AG04450 (cell line): ENCODE results near the gene TNS3. TPM values are rescaled to one million over a fixed set of nuclear protein-coding genes. Genes with fewer than 3 reads are reported as not detected.

Experiments used
- CTCF ChIA-PET: fragments of 300-600, 350-600 bp; formaldehyde crosslinking; extraction: SDS; loops from one replicate; lab custom pipeline; 2022; ENCODE audit warnings: antibody characterized with exemption, inconsistent platforms; lab: Charles Lee
- POLR2A ChIA-PET: fragments of 350-600 bp; formaldehyde crosslinking; extraction: SDS; loops from one replicate; lab custom pipeline; 2021; ENCODE audit warnings: antibody characterized with exemption, inconsistent platforms; lab: Yijun Ruan, JAX
- DNase-seq: peaks from one replicate; pipeline ENCODE4 v3.0.0-alpha.2; 2011; ENCODE audit warnings: low read depth, low spot score
- H3K27ac ChIP-seq: one replicate; pipeline ENCODE4 v1.5.1; 2012; ENCODE audit warnings: low read depth, low read length, control low read depth
- H3K27me3 ChIP-seq: one replicate; pipeline ENCODE4 v1.6.0; 2012; ENCODE audit warnings: low read length; ENCODE audit not compliant: control insufficient read depth, insufficient read depth
- H3K4me3 ChIP-seq: 2 replicates; pipeline ENCODE4 v1.5.1; 2011; ENCODE audit warnings: mild to moderate bottlenecking, low read depth, low read length, control low read depth
- H3K9me3 ChIP-seq: 2 replicates; pipeline ENCODE4 v1.5.1; 2012; ENCODE audit warnings: low read length; ENCODE audit not compliant: control insufficient read depth, insufficient read depth
- CTCF ChIP-seq: IDR thresholded peaks from 2 replicates; pipeline ENCODE4 v1.5.1; 2011; ENCODE audit warnings: low read depth, low read length, control low read depth, inconsistent platforms
- polyA plus RNA-seq: library from polyadenylated mRNA; depleted of rRNA; stranded (reverse); fragments of >200 nt; gene quantifications from 2 replicates; pipeline ENCODE4 v1.2.3, GENCODE V29; 2011

TNS3 gene
- polyA plus RNA-seq, 1 experiment = 131 TPM

- no peak for TF ChIP-seq CTCF
- CTCF ChIA-PET = no interaction called here
- H3K9me3 ChIP-seq = peaks cover 4% of the 10 kb centered on the region; the same call in 1 of the 2 replicates
- H3K27me3 ChIP-seq = no peaks in the 10 kb centered on the region
- no peak overlapping the region for H3K4me3 ChIP-seq
- POLR2A ChIA-PET = interaction anchor here (0.5 to 1.0 kb wide), 2 partner anchors 68 to 312 kb away, joined by 4 to 7 read pairs; no protein-coding TSS in a partner anchor
- H3K27ac ChIP-seq = no peak overlapping the region
- no peak for DNase-seq
Measured at GRCh38 chr7:47510192-47510591, 71.7 kb downstream of the TNS3 start.

- ChIA-PET CTCF (no interaction called here), POLR2A (interaction anchor here (0.5 to 1.0 kb wide), 2 partner anchors 69 to 313 kb away, joined by 4 to 7 read pairs; no protein-coding TSS in a partner anchor)
- Histone ChIP-seq H3K27ac (no peak overlapping the region), H3K9me3 (peaks cover 4% of the 10 kb centered on the region; the same call in 1 of the 2 replicates), H3K27me3 (no peaks in the 10 kb centered on the region), H3K4me3 (no peak overlapping the region)
- TF ChIP-seq CTCF = no peak
- no peak for DNase-seq
Measured at GRCh38 chr7:47509571-47509970, 72.3 kb downstream of the TNS3 start.

- H3K27ac ChIP-seq = no peak overlapping the region
- DNase-seq = no peak
- H3K4me3 ChIP-seq = no peak overlapping the region
- H3K9me3 ChIP-seq = peaks cover 4% of the 10 kb centered on the region; the same call in 1 of the 2 replicates
- CTCF ChIA-PET = no interaction called here
- POLR2A ChIA-PET = no interaction called here
- no peak for TF ChIP-seq CTCF
- H3K27me3 ChIP-seq = no peaks in the 10 kb centered on the region
Measured at GRCh38 chr7:47508389-47509380, 73.2 kb downstream of the TNS3 start.

GRCh38 chr7:47507522-47507921, 74.4 kb downstream of the TNS3 start:
- H3K27ac ChIP-seq = no peak overlapping the region
- no peaks in the 10 kb centered on the region for H3K27me3 ChIP-seq
- CTCF ChIA-PET = interaction anchor here (1.6 kb wide), 1 partner anchor 312 kb away, joined by 5 read pairs; no protein-coding TSS in a partner anchor
- H3K9me3 ChIP-seq = peaks cover 4% of the 10 kb centered on the region; the same call in 1 of the 2 replicates
- H3K4me3 ChIP-seq = no peak overlapping the region
- DNase-seq = no peak
- POLR2A ChIA-PET = interaction anchor here (0.7 kb wide), 1 partner anchor 18 kb away, joined by 3 read pairs; no protein-coding TSS in a partner anchor
- TF ChIP-seq CTCF = no peak
